ENCODE data around the gene GART. TPM values are rescaled to one million over a fixed set of nuclear protein-coding genes. Genes with fewer than 3 reads are reported as not detected.

Gene GART
- total and polyA plus RNA-seq, 2 of the 8 experiments (the other 6 are each of a cell fraction or from before 2014, with no cell fraction given) = 23.1 to 231 TPM

GRCh38 chr21:33586927-33587326 lies 45.0 kb upstream of the GART start (continued):
- TF ChIP-seq POLR2A (IDR thresholded peaks at IDR 0.05; ENCODE audit: control extremely low read depth in 1 of 2, low read depth in 2 of 2, low read length in 2 of 2) = no peak
- TF ChIP-seq GABPA (IDR thresholded peaks at IDR 0.05; ENCODE audit: borderline replicate concordance, insufficient read depth, low read length) = no peak
- TF ChIP-seq BRCA1 (IDR thresholded peaks at IDR 0.05; ENCODE audit: low read depth, low read length) = no peak
- no peak for TF ChIP-seq EZH2 (IDR thresholded peaks at IDR 0.05; ENCODE audit: low read depth, low read length, severe bottlenecking)
- no peak for TF ChIP-seq RNF2 (IDR thresholded peaks at IDR 0.05; ENCODE audit: borderline replicate concordance, low read depth, low read length, missing control alignments, poor library complexity, severe bottlenecking)
- no peak for TF ChIP-seq HDAC6 (IDR thresholded peaks at IDR 0.05; ENCODE audit: low read depth, low read length)
